Fibroblast of lung (primary cell): ENCODE data around the gene EPRS1.

ENCODE experiments used
- CTCF ChIP-seq, 2 donors: IDR thresholded peaks in 1 of 2; conservative IDR thresholded peaks in 1 of 2; 1 replicate in 1 of 2; 2 replicates in 1 of 2; pipeline ENCODE4 v1.5.1; 2011 to 2012; ENCODE audit warnings: low read length in 2 of 2, control low read depth in 1 of 2, inconsistent platforms in 1 of 2, low read depth in 1 of 2, mild to moderate bottlenecking in 1 of 2
- EZH2 ChIP-seq: IDR thresholded peaks from 2 replicates; pipeline ENCODE4 v1.5.1; 2012; ENCODE audit warnings: low read length, control low read depth, mild to moderate bottlenecking; ENCODE audit errors: missing control alignments

- no peak for TF ChIP-seq EZH2
- no peak for TF ChIP-seq CTCF (conservative IDR thresholded peaks at IDR 0.05 in 1 of 2, IDR thresholded peaks at IDR 0.05 in 1 of 2; ENCODE audit: low read depth in 1 of 2, low read length in 2 of 2)
Observed at GRCh38 chr1:220031287-220031686, 15.0 kb downstream of the EPRS1 start.
